ENCODE data around the gene ATP1A1.

ATP1A1 gene

DNA sequence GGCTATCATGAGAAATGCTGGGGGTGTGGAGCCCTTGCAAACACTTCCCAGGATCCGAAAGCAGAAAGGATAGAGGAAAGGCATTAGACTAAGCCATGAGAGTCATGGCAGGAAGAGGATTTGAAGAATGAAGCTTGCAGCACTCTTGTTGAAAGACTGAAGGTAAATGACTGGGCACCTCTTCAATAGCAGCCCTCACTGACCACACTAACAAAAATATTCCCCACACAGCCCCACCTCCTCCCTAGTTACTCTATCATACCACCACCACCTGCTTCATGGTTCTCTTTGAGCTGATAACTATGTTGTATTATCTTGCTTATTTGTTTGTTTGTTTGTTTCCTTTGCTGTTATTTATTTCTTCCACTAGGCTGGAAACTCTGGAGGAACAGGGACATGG is 13.2 kb upstream of the ATP1A1 start:
- no peaks in the 10 kb centered on the region for H3K9me3 ChIP-seq (ENCODE audit: control insufficient read depth, low read length)
- H3K36me3 ChIP-seq (ENCODE audit: control insufficient read depth, insufficient read depth, low read length, severe bottlenecking): no peaks in the 10 kb centered on the region
- H3K9ac ChIP-seq (ENCODE audit: low read length): no peak overlapping the region
- no peak for DNase-seq (ENCODE audit: low read depth)
- H3K4me3 ChIP-seq (ENCODE audit: low read length): no peak overlapping the region
- H3K4me1 ChIP-seq (ENCODE audit: control insufficient read depth, insufficient read depth, low read length): peaks cover 23% of the 10 kb centered on the region
- no peaks in the 10 kb centered on the region for H3K27me3 ChIP-seq (replicated peaks; ENCODE audit: control insufficient read depth, insufficient read depth, low read length)

GRCh38 chr1:116360429-116361173 is 12.4 kb upstream of the ATP1A1 start:
- no peaks in the 10 kb centered on the region for H3K9me3 ChIP-seq (ENCODE audit: control insufficient read depth, low read length)
- no peak overlapping the region for H3K9ac ChIP-seq (ENCODE audit: low read length)
- H3K4me1 ChIP-seq (ENCODE audit: control insufficient read depth, insufficient read depth, low read length): peaks cover 23% of the 10 kb centered on the region
- no peak for DNase-seq (ENCODE audit: low read depth)
- no peaks in the 10 kb centered on the region for H3K27me3 ChIP-seq (replicated peaks; ENCODE audit: control insufficient read depth, insufficient read depth, low read length)
- H3K36me3 ChIP-seq (ENCODE audit: control insufficient read depth, insufficient read depth, low read length, severe bottlenecking): no peaks in the 10 kb centered on the region
- H3K4me3 ChIP-seq (ENCODE audit: low read length): no peak overlapping the region

DNA sequence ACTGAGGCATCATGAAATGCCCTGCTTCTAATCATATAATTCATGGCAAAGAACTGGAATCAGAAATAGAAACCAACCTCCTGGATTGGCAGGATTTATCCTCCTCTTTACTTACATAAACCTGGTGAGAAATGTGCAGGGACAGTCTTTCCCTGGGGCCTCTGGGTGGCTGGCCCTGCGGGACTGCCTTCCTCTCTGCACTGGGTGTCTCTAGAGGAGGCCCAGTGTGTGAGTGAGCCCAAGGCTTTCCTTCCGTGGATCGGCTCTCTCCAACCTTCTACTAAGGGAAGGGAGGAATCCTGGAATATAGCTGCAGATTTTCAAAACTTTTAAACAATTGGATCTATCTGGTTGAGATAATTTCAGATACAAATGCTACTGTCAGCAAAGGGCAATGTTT is 11.4 kb upstream of the ATP1A1 start:
- Histone ChIP-seq H3K9ac (ENCODE audit: low read length) (no peak overlapping the region), H3K27me3 (replicated peaks; ENCODE audit: control insufficient read depth, insufficient read depth, low read length) (no peaks in the 10 kb centered on the region), H3K9me3 (ENCODE audit: control insufficient read depth, low read length) (no peaks in the 10 kb centered on the region), H3K36me3 (ENCODE audit: control insufficient read depth, insufficient read depth, low read length, severe bottlenecking) (no peaks in the 10 kb centered on the region), H3K4me3 (ENCODE audit: low read length) (no peak overlapping the region), H3K4me1 (ENCODE audit: control insufficient read depth, insufficient read depth, low read length) (peaks cover 20% of the 10 kb centered on the region)
- DNase-seq (ENCODE audit: low read depth): no peak

DNA sequence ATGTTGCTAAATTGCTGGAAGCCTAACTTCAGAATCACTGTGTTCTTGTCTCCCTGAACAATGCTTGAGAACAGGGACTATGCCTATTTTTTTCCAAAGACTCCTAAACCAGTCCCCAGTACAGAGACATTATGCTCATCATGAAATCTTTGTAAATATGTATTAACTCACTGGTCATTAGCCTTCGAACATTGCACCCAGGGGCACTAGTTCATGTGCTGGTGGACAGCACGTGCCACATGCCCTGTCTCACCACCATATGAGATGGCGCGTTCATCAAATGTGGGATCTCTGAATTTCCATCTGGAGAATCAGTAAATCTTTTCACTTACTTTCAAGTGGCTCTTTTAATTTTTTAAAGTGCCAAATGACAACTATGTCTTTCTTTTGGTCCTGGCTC is 11.0 kb upstream of the ATP1A1 start:
- no peak for DNase-seq (ENCODE audit: low read depth)
- no peaks in the 10 kb centered on the region for H3K27me3 ChIP-seq (replicated peaks; ENCODE audit: control insufficient read depth, insufficient read depth, low read length)

GRCh38 chr1:116365353-116365780 is 7.7 kb upstream of the ATP1A1 start:
- Histone ChIP-seq H3K36me3 (ENCODE audit: control insufficient read depth, insufficient read depth, low read length, severe bottlenecking) (no peaks in the 10 kb centered on the region), H3K9ac (ENCODE audit: low read length) (no peak overlapping the region), H3K27me3 (replicated peaks; ENCODE audit: control insufficient read depth, insufficient read depth, low read length) (no peaks in the 10 kb centered on the region), H3K9me3 (ENCODE audit: control insufficient read depth, low read length) (no peaks in the 10 kb centered on the region), H3K4me1 (ENCODE audit: control insufficient read depth, insufficient read depth, low read length) (peaks cover 6% of the 10 kb centered on the region), H3K4me3 (ENCODE audit: low read length) (no peak overlapping the region)
- peak; percentile 21 for DNase-seq (ENCODE audit: low read depth)

More for the DNA sequence above, 11.0 kb upstream of the ATP1A1 start:
- Histone ChIP-seq H3K36me3 (ENCODE audit: control insufficient read depth, insufficient read depth, low read length, severe bottlenecking) (no peaks in the 10 kb centered on the region), H3K4me1 (ENCODE audit: control insufficient read depth, insufficient read depth, low read length) (peaks cover 16% of the 10 kb centered on the region), H3K4me3 (ENCODE audit: low read length) (no peak overlapping the region), H3K9ac (ENCODE audit: low read length) (no peak overlapping the region), H3K9me3 (ENCODE audit: control insufficient read depth, low read length) (no peaks in the 10 kb centered on the region)

DNA sequence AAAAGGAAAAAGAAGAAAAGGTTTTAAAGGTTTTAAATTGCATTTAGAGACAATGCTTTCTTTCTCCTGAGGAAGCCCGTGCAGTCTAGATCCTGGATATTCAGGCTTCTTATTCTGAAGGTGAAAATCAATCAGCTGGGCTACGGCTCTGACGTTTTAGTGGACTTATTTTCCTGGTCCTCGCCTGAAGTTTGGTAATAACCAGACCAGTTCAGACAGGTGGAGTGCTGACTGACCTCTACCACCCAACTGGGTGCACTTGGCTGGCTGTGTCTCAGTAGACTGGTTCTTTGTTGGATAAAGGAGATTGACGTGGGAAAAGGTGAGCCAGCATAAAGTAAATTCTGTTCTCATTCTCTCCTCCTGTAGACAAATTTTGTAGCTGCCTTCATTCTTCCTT is 7.2 kb upstream of the ATP1A1 start:
- DNase-seq (ENCODE audit: low read depth): no peak
- Histone ChIP-seq H3K9ac (ENCODE audit: low read length) (no peak overlapping the region), H3K27me3 (replicated peaks; ENCODE audit: control insufficient read depth, insufficient read depth, low read length) (no peaks in the 10 kb centered on the region), H3K4me3 (ENCODE audit: low read length) (no peak overlapping the region), H3K4me1 (ENCODE audit: control insufficient read depth, insufficient read depth, low read length) (peaks cover 7% of the 10 kb centered on the region), H3K36me3 (ENCODE audit: control insufficient read depth, insufficient read depth, low read length, severe bottlenecking) (no peaks in the 10 kb centered on the region), H3K9me3 (ENCODE audit: control insufficient read depth, low read length) (no peaks in the 10 kb centered on the region)

DNA sequence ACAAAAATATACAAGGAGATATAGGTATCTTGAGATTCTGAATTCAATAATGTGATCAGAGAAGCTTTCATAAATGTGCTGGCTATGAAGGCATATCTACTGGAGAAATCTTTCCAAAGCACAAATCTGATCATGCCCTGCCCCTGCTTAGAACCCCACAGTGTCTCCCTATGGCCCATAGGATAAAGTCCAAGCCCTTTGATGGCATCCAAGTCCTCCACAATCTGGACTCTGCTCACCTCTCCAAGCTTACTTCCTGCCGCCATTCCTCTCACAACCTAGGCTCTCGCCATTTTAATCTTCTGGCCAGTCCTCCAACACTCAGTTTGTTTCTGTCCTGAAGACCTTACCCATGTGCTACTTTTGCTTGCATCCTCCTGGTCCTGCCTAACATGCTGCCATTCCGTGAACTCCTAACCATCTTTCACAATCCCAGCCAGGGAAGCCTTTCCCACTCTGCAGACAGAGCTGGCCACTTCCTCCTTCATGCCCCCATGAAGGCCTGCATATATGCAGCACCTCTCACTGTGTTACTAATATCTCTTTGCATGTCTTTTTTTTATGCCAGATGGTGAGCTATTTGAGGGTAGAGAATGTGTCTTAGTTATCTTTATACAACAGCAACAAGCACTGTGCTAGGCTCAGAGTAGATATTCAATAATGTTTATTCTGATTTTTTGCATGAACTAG is 5.6 kb upstream of the ATP1A1 start:
- Histone ChIP-seq H3K9me3 (ENCODE audit: control insufficient read depth, low read length) (no peaks in the 10 kb centered on the region), H3K9ac (ENCODE audit: low read length) (no peak overlapping the region), H3K4me3 (ENCODE audit: low read length) (no peak overlapping the region), H3K36me3 (ENCODE audit: control insufficient read depth, insufficient read depth, low read length, severe bottlenecking) (no peaks in the 10 kb centered on the region), H3K27me3 (replicated peaks; ENCODE audit: control insufficient read depth, insufficient read depth, low read length) (no peaks in the 10 kb centered on the region), H3K4me1 (ENCODE audit: control insufficient read depth, insufficient read depth, low read length) (peaks cover 7% of the 10 kb centered on the region)
- no peak for DNase-seq (ENCODE audit: low read depth)

GRCh38 chr1:116368241-116368640 is 4.8 kb upstream of the ATP1A1 start:
- H3K36me3 ChIP-seq (ENCODE audit: control insufficient read depth, insufficient read depth, low read length, severe bottlenecking): no peaks in the 10 kb centered on the region
- H3K4me1 ChIP-seq (ENCODE audit: control insufficient read depth, insufficient read depth, low read length): peaks cover 7% of the 10 kb centered on the region
- DNase-seq (ENCODE audit: low read depth): no peak
- no peaks in the 10 kb centered on the region for H3K9me3 ChIP-seq (ENCODE audit: control insufficient read depth, low read length)
- H3K4me3 ChIP-seq (ENCODE audit: low read length): no peak overlapping the region
- no peak overlapping the region for H3K9ac ChIP-seq (ENCODE audit: low read length)
- no peaks in the 10 kb centered on the region for H3K27me3 ChIP-seq (replicated peaks; ENCODE audit: control insufficient read depth, insufficient read depth, low read length)

GRCh38 chr1:116370181-116370580 is 2.9 kb upstream of the ATP1A1 start:
- Histone ChIP-seq H3K27me3 (replicated peaks; ENCODE audit: control insufficient read depth, insufficient read depth, low read length) (no peaks in the 10 kb centered on the region), H3K36me3 (ENCODE audit: control insufficient read depth, insufficient read depth, low read length, severe bottlenecking) (no peaks in the 10 kb centered on the region), H3K9me3 (ENCODE audit: control insufficient read depth, low read length) (no peaks in the 10 kb centered on the region), H3K4me3 (ENCODE audit: low read length) (no peak overlapping the region), H3K9ac (ENCODE audit: low read length) (no peak overlapping the region), H3K4me1 (ENCODE audit: control insufficient read depth, insufficient read depth, low read length) (peaks cover 18% of the 10 kb centered on the region)
- DNase-seq (ENCODE audit: low read depth): peak; percentile 53

DNA sequence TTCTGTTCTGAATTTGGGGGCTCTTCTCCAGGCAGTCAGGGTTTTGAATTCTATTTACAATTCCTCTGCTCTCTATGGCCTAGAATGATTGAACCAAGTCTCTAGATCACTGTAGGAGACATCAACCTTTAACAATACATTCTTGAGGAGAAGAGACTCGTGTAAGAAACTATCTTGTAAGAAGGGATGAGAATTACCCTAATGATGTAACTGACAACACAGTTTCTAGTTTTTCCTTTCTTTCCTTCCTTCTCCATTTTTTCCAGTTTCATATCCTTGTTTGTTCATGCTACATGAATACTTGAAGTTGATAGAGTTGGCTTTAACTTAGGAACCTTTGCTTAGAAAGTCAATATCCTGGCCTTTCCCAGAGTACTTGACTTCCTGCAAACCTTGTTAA is 1.3 kb upstream of the ATP1A1 start:
- DNase-seq (ENCODE audit: low read depth): no peak
- H3K36me3 ChIP-seq (ENCODE audit: control insufficient read depth, insufficient read depth, low read length, severe bottlenecking): no peaks in the 10 kb centered on the region
- H3K4me3 ChIP-seq (ENCODE audit: low read length): no peak overlapping the region
- H3K9me3 ChIP-seq (ENCODE audit: control insufficient read depth, low read length): no peaks in the 10 kb centered on the region
- H3K27me3 ChIP-seq (replicated peaks; ENCODE audit: control insufficient read depth, insufficient read depth, low read length): no peaks in the 10 kb centered on the region
- peaks cover 34% of the 10 kb centered on the region for H3K4me1 ChIP-seq (ENCODE audit: control insufficient read depth, insufficient read depth, low read length)
- H3K9ac ChIP-seq (ENCODE audit: low read length): no peak overlapping the region

DNA sequence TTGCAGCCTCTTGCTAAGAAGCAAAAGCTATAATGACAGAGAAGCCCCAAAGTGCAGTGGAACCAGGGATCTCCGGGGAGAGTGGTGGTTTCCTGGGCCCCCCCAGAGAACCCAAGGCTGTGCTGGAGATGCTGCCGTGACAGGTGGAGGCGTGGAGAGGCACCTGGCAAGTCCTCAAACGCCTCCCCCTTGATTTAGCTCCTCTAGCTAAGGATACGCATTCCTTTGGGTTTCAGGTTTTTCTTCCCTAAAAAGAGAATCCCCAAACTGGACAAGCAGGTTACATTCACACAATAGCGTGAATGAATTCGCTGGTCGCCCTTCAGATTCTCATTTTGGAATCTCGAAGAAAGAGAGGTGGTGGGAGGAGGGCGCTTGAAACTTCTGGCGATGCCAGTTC is 853 bp upstream of the ATP1A1 start:
- H3K9me3 ChIP-seq (ENCODE audit: control insufficient read depth, low read length): no peaks in the 10 kb centered on the region
- DNase-seq (ENCODE audit: low read depth): no peak
- no peaks in the 10 kb centered on the region for H3K27me3 ChIP-seq (replicated peaks; ENCODE audit: control insufficient read depth, insufficient read depth, low read length)
- H3K9ac ChIP-seq (ENCODE audit: low read length): peak overlapping the region; percentile 92
- H3K4me1 ChIP-seq (ENCODE audit: control insufficient read depth, insufficient read depth, low read length): peaks cover 38% of the 10 kb centered on the region
- peak overlapping the region; percentile 92 for H3K4me3 ChIP-seq (ENCODE audit: low read length)
- H3K36me3 ChIP-seq (ENCODE audit: control insufficient read depth, insufficient read depth, low read length, severe bottlenecking): no peaks in the 10 kb centered on the region

Data from adipocyte (in vitro differentiated cells).